H1 (cell line): ENCODE results near the gene CMSS1.

Experiments used
- CBX8 ChIP-seq: fragments of 300-800, 300-1000 bp; sonication (generic); IDR thresholded peaks from 2 replicates; pipeline ENCODE4 v1.7.1; 2016; ENCODE audit warnings: low read depth, low read length, borderline replicate concordance
- EP300 ChIP-seq, 2 experiments: IDR thresholded peaks; 1 replicate in 1 of 2; 2 replicates in 1 of 2; pipeline ENCODE4 v1.6.1; 2011 to 2012; ENCODE audit warnings: low read depth in 2 of 2, low read length in 2 of 2, mild to moderate bottlenecking in 2 of 2, borderline replicate concordance in 1 of 2, inconsistent platforms in 1 of 2, moderate library complexity in 1 of 2
- EZH2 ChIP-seq: fragments of 200-600 bp; sonication (generic); IDR thresholded peaks from 2 replicates; pipeline ENCODE4 v1.7.1; 2012; ENCODE audit warnings: low read depth, mild to moderate bottlenecking, moderate library complexity, low read length, inconsistent platforms; ENCODE audit not compliant: severe bottlenecking
- POLR2A ChIP-seq, 2 experiments: IDR thresholded peaks; 1 replicate in 1 of 2; 2 replicates in 1 of 2; pipeline ENCODE4 v1.6.1; 2011; ENCODE audit warnings: low read depth in 2 of 2, low read length in 2 of 2, mild to moderate bottlenecking in 2 of 2; ENCODE audit errors: control extremely low read depth in 1 of 2
- TEAD4 ChIP-seq: IDR thresholded peaks from 2 replicates; pipeline ENCODE4 v1.6.1; 2012; ENCODE audit warnings: low read depth, low read length, inconsistent platforms, mixed read lengths
- TF ChIP-seq, protein P1 (sequence below), 3 experiments: IDR thresholded peaks; 1 replicate in 2 of 3; 2 replicates in 1 of 3; pipeline versions ENCODE4 v1.5.1 to v1.6.1; 2011; ENCODE audit warnings: low read length in 3 of 3, mild to moderate bottlenecking in 3 of 3, inconsistent platforms in 2 of 3, low read depth in 1 of 3, moderate library complexity in 1 of 3; ENCODE audit not compliant: insufficient read depth in 1 of 3; ENCODE audit errors: control extremely low read depth in 1 of 3

DNA sequence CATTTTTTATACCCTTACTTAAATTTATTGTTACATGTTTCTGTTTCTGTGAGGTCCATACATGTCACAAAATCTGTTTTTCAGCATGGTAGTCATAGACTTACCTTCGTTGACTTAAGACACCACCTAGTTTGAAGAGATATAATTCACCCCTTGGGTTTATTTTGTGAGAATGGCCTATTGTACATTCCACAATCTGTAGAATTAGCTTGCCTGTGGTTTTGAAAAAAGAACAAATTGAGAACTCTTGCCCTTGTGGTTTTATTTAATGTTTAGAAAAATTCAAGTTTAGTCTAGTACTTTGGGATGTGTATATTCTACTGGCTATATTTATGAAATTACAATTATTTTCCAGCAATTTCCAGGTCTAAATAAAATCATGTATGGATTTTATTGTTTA is 265.1 kb downstream of the CMSS1 start:
- TF ChIP-seq POLR2A (IDR thresholded peaks at IDR 0.05; ENCODE audit: control extremely low read depth in 1 of 2, low read depth in 2 of 2, low read length in 2 of 2) (no peak), TEAD4 (no peak), CBX8 (no peak), EP300 (IDR thresholded peaks at IDR 0.05; ENCODE audit: borderline replicate concordance in 1 of 2, low read depth in 2 of 2, low read length in 2 of 2) (no peak), EZH2 (no peak)
- TF ChIP-seq, protein P1, sequence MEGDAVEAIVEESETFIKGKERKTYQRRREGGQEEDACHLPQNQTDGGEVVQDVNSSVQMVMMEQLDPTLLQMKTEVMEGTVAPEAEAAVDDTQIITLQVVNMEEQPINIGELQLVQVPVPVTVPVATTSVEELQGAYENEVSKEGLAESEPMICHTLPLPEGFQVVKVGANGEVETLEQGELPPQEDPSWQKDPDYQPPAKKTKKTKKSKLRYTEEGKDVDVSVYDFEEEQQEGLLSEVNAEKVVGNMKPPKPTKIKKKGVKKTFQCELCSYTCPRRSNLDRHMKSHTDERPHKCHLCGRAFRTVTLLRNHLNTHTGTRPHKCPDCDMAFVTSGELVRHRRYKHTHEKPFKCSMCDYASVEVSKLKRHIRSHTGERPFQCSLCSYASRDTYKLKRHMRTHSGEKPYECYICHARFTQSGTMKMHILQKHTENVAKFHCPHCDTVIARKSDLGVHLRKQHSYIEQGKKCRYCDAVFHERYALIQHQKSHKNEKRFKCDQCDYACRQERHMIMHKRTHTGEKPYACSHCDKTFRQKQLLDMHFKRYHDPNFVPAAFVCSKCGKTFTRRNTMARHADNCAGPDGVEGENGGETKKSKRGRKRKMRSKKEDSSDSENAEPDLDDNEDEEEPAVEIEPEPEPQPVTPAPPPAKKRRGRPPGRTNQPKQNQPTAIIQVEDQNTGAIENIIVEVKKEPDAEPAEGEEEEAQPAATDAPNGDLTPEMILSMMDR (IDR thresholded peaks at IDR 0.05; ENCODE audit: control extremely low read depth in 1 of 3, insufficient read depth in 1 of 3, low read depth in 1 of 3, low read length in 3 of 3), result no peak
